ENCODE results near the gene NKX1-1.

NKX1-1 gene

GRCh38 chr4:1427010-1427409 is 20.8 kb upstream of the NKX1-1 start:
- H3K79me2 ChIP-seq (ENCODE audit: low read length): no peaks in the 10 kb centered on the region
- H3K4me1 ChIP-seq (ENCODE audit: low read length): no peaks in the 10 kb centered on the region
- no peak overlapping the region for H3K9ac ChIP-seq (ENCODE audit: low read length)
- H3K4me2 ChIP-seq (ENCODE audit: low read depth, low read length): no peak overlapping the region
- TF ChIP-seq, protein P1, sequence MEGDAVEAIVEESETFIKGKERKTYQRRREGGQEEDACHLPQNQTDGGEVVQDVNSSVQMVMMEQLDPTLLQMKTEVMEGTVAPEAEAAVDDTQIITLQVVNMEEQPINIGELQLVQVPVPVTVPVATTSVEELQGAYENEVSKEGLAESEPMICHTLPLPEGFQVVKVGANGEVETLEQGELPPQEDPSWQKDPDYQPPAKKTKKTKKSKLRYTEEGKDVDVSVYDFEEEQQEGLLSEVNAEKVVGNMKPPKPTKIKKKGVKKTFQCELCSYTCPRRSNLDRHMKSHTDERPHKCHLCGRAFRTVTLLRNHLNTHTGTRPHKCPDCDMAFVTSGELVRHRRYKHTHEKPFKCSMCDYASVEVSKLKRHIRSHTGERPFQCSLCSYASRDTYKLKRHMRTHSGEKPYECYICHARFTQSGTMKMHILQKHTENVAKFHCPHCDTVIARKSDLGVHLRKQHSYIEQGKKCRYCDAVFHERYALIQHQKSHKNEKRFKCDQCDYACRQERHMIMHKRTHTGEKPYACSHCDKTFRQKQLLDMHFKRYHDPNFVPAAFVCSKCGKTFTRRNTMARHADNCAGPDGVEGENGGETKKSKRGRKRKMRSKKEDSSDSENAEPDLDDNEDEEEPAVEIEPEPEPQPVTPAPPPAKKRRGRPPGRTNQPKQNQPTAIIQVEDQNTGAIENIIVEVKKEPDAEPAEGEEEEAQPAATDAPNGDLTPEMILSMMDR (IDR thresholded peaks at IDR 0.05; ENCODE audit: low read length): no peak
- TF ChIP-seq EZH2phosphoT487 (IDR thresholded peaks at IDR 0.05; ENCODE audit: low read length): no peak
- TF ChIP-seq EZH2 (optimal IDR thresholded peaks at IDR 0.05; ENCODE audit: low read depth, low read length): no peak
- H3K27me3 ChIP-seq (replicated peaks; ENCODE audit: insufficient read depth, low read length): peaks cover 11% of the 10 kb centered on the region
- H2AFZ ChIP-seq (ENCODE audit: low read length): no peak overlapping the region
- H4K20me1 ChIP-seq (ENCODE audit: insufficient read depth, low read length): no peaks in the 10 kb centered on the region
- H3K27ac ChIP-seq (ENCODE audit: low read length): no peak overlapping the region
- no peaks in the 10 kb centered on the region for H3K9me2 ChIP-seq (replicated peaks; ENCODE audit: insufficient read depth, low read length)
- no peak overlapping the region for H3K4me3 ChIP-seq (ENCODE audit: low read length)
- H3K36me3 ChIP-seq (replicated peaks; ENCODE audit: insufficient read depth, low read length): no peaks in the 10 kb centered on the region
- no peaks in the 10 kb centered on the region for H3K9me3 ChIP-seq (replicated peaks; ENCODE audit: insufficient read depth, low read length)
- H3F3A ChIP-seq (ENCODE audit: insufficient read depth, low read length): no peaks in the 10 kb centered on the region
- no peak for DNase-seq

DNA sequence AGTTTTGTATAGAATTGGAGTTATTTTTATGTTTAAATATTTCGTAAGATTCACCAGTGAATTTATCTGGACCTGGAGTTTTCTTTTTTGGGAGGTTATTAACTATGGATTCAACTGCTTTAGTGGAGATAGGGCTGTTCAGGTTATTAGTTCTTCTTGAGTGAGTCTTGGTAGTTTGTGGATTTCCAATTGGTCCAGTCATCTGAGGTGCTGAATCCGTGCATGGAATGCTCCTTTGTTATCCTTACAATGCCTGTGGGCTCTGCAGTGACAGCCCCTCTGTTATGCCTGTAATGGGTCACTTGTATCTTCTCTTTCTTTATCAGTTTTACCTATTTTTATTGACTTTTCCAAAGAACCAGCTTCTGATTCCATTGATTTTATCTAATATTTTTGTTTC is 15.4 kb upstream of the NKX1-1 start:
- H3K4me2 ChIP-seq (ENCODE audit: low read depth, low read length): no peak overlapping the region
- no peak overlapping the region for H3K9ac ChIP-seq (ENCODE audit: low read length)
- H3K79me2 ChIP-seq (ENCODE audit: low read length): no peaks in the 10 kb centered on the region
- H2AFZ ChIP-seq (ENCODE audit: low read length): no peak overlapping the region
- no peaks in the 10 kb centered on the region for H3F3A ChIP-seq (ENCODE audit: insufficient read depth, low read length)
- H3K27me3 ChIP-seq (replicated peaks; ENCODE audit: insufficient read depth, low read length): peaks cover 8% of the 10 kb centered on the region
- DNase-seq: no peak
- no peak overlapping the region for H3K4me3 ChIP-seq (ENCODE audit: low read length)
- no peaks in the 10 kb centered on the region for H3K9me2 ChIP-seq (replicated peaks; ENCODE audit: insufficient read depth, low read length)
- H3K27ac ChIP-seq (ENCODE audit: low read length): no peak overlapping the region
- no peak for TF ChIP-seq EZH2 (optimal IDR thresholded peaks at IDR 0.05; ENCODE audit: low read depth, low read length)
- TF ChIP-seq, protein P1 (IDR thresholded peaks at IDR 0.05; ENCODE audit: low read length): no peak
- TF ChIP-seq EZH2phosphoT487 (IDR thresholded peaks at IDR 0.05; ENCODE audit: low read length): no peak
- H3K9me3 ChIP-seq (replicated peaks; ENCODE audit: insufficient read depth, low read length): no peaks in the 10 kb centered on the region
- H4K20me1 ChIP-seq (ENCODE audit: insufficient read depth, low read length): no peaks in the 10 kb centered on the region
- no peaks in the 10 kb centered on the region for H3K4me1 ChIP-seq (ENCODE audit: low read length)
- H3K36me3 ChIP-seq (replicated peaks; ENCODE audit: insufficient read depth, low read length): no peaks in the 10 kb centered on the region

DNA sequence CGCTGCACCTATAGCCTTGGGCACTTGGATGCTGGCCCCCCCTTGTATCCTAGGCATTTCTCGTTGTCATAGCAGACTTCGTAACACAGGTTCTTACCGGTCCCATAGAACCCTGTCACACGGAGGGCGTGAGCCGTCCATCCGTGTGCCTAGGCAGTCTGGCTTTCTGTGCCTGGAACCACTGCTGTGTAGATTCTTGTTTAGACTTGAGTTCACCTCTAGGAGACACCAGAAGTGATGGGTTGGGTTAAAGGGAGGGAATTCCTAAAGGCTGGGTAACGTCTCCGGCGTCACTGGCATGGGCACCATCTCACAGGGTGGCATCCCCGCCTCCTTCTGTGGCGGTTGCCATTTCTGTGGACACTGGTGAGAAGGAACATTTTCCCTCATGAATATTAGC is 13.5 kb upstream of the NKX1-1 start:
- Histone ChIP-seq H3K4me1 (ENCODE audit: low read length) (no peaks in the 10 kb centered on the region), H3K27me3 (replicated peaks; ENCODE audit: insufficient read depth, low read length) (peaks cover 3% of the 10 kb centered on the region), H3K4me2 (ENCODE audit: low read depth, low read length) (no peak overlapping the region), H3K9me3 (replicated peaks; ENCODE audit: insufficient read depth, low read length) (no peaks in the 10 kb centered on the region), H4K20me1 (ENCODE audit: insufficient read depth, low read length) (no peaks in the 10 kb centered on the region), H3F3A (ENCODE audit: insufficient read depth, low read length) (no peaks in the 10 kb centered on the region), H3K27ac (ENCODE audit: low read length) (no peak overlapping the region), H2AFZ (ENCODE audit: low read length) (no peak overlapping the region), H3K4me3 (ENCODE audit: low read length) (no peak overlapping the region), H3K36me3 (replicated peaks; ENCODE audit: insufficient read depth, low read length) (no peaks in the 10 kb centered on the region), H3K79me2 (ENCODE audit: low read length) (no peaks in the 10 kb centered on the region), H3K9ac (ENCODE audit: low read length) (no peak overlapping the region), H3K9me2 (replicated peaks; ENCODE audit: insufficient read depth, low read length) (no peaks in the 10 kb centered on the region)
- no peak for DNase-seq
- TF ChIP-seq, protein P1 (IDR thresholded peaks at IDR 0.05; ENCODE audit: low read length): no peak
- TF ChIP-seq EZH2phosphoT487 (IDR thresholded peaks at IDR 0.05; ENCODE audit: low read length) (no peak), EZH2 (optimal IDR thresholded peaks at IDR 0.05; ENCODE audit: low read depth, low read length) (no peak)

Data from MM.1S (cell line).